Measurements from ENCODE around the gene LAD1.
A peak's percentile ranks its signal among the peaks of the same experiment; 100 is the strongest.

Gene LAD1

DNA sequence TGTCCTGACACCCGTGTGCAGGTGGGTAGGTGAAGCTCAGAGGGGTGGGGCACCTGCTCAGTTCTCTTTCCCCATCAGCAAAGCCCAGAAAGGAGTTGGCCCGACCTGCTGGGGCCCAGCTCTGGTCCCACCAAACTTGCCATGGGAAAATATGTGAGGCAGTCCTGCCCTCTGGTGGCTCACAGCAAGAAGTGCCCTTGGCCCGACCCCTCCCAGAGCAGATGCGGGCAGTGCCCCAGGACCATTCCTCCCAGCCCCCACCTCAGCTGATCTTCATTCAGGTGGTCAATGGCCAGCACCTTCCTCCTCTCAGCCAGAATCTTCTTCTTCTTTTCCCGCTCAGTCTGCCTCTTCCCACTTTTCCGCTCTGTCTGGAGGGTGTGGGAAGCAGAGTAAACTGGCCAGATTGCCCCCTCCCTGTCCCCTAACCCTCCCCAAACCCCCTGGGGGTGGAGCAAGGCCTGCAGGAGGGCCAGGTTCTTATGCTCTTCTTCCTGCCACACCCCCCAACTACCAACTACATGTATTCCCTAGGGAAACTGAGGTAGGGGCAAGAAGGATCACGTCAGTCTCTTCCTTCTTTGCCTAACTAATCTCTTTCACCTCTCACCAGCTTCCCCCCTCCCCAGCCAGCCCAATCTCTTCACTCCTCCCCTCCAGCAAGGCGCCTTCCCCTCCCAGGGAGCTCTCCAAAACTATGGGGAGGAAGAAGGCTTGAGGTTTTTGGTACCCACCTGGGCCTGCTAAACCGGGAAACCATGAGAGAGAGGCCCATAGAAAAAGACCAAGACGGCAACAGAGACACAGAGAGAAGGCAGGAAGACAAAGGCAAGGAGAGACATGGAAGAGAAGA, 37.2 kb downstream of the LAD1 start:
- DNase-seq: peak in 1 of 2 experiments; percentile 24

DNA sequence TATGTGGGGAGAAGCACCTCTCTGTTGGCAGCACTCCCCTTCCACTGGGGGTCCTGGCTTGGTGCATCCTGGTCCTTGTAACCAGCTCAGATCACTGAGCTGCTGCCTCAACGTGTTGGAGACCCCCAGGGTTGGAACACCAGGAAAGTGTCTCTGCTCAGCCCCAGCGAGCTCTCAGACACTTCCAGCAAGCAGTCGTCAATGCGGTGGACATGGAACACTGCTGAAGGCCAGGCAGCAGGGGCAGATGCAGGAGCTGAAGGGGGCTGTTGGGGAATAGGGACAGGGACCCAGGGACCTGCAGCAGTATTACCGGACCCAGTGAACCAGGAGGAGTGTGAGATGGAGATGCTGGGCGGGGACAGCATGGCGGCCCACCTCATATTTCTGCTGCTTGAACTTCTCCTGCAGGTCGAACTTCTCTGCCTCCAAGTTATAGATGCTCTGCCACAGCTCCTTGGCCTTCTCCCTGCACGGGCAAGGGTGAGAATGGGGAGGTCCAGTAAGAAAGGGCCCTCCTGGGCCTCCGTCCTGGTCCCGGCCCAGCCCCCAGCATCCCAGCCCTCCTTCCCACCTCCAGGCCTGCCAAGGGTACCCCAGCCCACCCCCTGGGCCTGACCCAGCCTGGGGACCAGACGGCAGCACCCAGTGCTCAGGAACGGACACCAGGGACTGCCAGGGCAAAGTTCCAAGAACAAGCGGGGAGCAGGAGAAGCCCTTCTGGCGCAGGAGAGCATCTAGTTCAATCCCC, 38.0 kb downstream of the LAD1 start:
- no peak for DNase-seq

DNA sequence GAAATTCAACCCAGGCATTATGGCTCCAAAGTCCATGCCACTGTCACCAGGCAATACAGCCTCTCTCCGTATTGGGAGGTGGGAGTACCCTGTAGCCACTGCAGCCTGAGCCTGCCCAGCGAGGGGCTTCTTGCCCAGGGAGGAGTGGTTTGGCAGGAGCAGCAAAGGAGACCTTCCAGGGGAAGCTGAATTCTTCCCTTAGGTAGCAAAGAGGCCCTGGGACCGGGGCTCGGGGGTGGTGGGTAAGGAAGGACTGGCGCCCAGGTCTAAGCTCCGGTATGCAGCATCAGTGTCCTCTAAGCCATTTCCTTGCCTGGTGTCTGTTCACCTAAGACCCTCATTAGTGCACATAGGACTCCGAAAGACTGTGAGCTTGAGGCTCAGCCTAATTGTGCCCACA, 38.6 kb downstream of the LAD1 start:
- no peak for DNase-seq

DNA sequence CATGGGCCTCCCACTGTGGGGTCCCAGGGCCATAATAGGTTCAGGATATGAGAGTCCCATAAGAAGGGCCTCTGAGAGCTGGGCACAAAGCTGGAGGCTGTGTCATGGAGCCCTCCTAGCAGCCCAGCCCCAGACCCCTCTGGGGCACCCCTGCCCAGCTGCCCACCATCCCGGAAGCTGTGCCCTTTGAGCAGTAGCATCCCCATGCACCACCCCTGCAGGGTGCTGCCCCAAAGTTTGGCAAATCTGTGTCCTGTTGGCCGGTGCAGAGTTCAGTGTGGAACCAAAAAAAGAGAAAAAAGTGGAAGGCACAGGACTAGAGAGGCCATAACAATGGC, 39.3 kb downstream of the LAD1 start:
- no peak for DNase-seq

DNA sequence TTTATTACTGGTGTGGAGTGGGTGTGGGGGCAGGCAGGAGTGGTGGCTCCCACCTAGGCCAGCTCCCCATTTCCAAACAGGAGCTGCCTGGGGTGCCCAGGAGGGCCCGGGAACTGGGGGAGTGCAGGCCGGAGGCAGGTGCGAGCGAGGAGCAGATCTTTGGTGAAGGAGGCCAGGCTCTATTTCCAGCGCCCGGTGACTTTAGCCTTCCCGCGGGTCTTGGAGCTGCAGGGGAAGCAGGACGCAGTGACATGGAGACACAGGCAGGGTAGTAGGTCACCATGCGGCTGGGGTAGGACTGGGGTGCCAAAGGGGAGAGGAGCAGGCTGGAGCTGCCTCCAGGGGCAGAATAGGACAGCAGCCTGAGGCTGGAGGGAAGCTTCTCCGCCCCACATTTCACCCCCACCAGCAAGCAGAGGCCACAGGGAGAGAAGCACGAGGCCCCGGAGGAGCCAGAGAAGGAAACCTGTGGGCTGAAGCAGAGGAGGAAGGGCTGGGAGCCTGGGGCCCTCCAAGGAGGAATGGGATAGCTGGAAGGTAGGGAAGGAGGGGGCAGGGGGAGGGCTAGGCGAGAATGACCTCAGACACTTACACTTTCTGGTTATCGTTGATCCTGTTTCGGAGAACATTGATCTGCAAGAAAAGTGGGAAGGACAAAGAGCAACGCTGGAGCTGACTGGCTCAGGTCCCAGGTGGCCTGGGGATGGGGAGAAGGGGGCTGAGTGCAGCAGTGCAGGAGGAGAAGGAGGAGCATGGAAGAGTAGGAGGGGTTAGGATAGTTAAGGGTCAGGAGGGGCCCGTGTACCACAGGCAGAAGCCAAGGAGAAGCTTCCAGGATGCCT, 39.9 kb downstream of the LAD1 start:
- DNase-seq: no peak

DNA sequence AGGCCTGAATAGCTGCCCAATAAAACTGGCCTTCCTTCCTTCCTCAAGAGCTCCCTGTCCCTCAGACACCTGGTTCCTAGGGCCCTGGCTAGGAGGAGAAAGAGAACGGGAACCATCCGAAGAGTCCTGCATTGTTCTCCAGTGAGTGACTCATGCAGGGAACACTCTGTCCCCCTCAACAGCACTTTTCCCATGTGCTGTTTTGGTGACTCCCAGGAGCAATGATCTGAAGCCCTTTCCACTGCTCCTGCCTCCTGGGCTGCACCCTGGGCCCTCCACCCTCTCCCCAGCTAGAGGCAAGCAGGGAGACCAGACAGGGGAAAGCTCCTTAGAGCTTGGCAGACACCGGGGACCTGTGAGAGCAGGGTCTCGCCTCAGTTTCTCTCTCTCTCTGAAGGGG, 40.5 kb downstream of the LAD1 start:
- DNase-seq: no peak

DNA sequence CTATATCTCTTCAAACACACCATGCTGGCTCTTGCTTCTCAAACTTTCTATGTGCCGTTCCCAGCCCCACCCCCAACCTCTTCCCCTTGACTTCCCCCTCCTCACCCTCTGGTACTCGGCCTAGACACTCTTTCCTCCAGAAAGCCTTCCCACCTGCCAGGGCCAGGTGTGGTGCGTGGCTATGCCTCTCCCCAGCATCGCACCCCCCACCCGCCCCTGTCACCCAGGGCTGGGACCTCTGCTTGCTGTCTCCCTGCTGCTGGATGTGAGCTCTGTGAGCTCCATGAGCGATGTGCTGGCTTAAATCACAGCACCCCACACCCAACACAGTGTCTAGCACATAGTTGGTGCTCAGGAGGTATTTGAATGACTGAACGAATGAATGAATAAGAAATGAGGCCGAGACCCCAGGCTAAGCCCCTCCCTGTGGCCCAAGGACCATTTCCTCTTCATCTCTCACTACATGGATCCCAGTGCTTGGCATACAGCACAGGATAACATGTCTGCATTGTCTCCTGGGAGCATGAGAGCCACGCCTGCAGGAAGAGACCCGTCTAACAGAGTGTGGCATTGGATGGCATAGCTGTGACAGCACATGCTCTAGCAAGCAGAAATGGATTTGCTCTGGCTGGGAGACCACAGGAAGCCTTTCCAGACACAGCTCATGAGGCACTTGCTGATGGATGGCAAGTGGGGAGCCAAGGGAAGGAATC, 41.3 kb downstream of the LAD1 start:
- DNase-seq: no peak

DNA sequence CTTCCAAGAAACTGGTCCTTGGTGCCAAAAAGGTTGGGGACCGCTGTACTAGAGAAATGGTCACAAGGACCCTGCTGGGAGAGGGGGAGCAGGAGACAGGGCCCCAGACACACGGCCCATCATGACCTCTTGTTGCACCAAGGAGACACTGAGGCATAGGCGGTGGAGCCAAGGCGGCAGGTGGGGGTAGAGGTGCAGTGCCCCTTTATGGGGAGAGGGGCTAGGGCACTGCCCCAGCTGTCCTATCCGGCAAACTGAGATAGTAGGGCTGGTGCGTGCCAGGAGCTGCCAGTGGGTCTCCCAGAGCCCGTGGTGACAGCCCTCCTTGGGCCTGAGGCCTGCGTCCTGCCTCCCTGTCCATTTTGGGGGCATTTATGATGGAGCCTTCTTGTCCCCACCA, 41.9 kb downstream of the LAD1 start:
- no peak for DNase-seq

DNA sequence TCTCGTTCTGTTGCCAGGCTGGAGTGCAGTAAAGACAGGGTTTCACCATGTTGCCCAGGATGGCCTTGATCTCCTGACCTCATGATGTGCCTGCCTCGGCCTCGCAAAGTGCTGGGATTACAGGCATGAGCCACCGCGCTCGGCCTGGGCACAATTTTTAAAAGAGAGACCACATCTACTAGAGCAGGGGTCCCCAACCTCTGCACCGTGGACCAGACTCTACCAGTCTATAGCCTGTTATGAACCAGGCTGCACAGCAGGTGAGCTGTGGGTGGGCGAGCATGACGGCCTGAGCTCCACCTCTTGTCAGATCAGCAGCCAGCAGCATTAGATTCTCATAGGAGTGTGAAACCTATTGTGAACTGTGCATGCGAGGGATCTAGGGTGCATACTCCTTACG, 42.4 kb downstream of the LAD1 start:
- DNase-seq: no peak

DNA sequence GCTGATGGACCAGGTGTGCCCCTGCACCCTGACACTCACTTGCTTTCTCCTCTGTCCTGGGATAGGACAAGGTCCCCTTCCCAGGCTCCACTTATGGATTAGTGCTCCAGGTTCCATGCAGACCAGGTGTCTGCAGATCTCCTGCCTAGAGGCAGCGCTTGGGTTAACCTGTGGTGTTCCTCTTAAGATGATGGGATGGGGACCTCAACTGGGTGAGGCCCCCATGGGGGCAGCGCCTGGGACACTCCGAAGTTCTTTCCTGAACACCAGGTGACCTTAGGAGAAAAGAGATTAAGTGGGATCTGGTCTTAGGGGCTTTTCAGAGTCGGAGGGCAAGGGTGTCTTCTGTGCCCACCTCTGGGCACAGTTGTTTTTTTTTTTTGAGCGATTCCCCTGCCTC, 42.9 kb downstream of the LAD1 start:
- no peak for DNase-seq

DNA sequence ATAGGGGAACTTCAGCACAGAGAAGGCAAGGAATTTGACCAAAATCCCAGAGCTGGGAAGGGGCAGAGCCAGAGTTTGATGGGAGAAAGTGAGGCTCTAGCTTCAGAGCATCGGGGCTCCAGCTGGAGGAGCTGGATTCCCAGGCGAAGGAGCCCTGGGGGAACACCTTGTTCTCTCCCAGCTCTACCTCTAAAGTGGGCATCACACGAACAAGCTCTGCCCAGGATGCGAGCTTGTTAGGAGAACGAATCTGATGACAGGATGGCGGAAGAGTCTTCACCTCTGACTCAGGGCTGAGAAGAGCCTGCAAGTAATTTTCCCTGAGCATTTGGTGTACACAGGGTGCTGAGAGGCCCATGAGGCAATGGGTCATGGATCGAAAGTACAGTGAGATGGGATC, 43.7 kb downstream of the LAD1 start:
- no peak for DNase-seq

DNA sequence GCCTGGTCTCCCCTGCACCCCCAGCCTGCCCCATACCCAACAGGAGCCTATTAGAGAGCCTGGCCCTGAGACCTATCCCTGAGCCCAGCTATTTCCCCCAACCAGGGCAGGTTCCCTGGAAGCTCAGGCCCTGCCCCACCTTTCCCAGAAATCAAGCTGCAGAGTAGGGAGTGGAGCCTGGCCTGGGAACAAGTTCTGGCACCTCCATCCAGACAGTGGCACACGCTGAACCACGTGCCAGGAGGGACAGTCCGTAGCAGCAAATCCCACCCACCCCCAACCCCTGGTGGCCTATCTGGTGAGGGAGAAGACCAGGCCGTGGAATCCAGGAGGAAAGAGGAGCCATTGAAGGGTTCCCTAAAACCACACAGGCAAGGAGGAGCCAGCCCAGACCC, 44.2 kb downstream of the LAD1 start:
- DNase-seq: no peak

DNA sequence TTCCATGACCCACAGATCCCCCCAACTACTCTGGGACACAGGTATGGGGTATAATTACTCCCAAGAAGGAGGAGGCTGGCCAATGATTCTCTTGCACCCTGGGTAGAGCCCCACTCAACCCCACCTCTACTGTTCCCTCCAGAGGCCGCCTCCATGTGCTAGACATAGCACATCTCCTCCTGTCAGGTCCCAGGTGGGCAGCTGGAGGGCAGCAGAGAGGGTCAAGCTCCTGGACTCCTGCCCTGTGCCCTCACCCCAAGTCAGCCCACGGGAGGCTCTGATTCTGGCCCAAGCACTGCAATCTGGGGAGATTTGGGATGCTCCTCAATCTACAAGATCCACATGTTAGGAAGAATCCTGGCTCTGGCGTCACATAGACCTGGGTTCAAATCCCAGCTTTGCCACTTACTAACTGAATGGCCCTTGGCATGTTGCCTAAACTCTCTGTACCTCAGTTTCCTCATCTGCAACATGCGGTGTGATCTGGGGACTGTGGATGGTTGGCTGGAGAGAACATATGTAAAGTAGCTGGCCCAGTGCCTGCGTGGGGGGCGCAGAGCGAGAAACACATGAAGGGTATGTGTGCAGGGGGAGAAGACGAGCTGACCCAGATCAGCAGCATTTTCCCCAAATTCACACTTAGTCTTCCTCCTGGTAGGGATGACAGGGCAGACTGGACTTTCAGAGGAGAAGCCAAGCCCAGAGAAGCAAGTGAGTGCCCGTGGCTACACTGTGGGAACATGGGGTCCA, 44.8 kb downstream of the LAD1 start:
- DNase-seq: no peak

DNA sequence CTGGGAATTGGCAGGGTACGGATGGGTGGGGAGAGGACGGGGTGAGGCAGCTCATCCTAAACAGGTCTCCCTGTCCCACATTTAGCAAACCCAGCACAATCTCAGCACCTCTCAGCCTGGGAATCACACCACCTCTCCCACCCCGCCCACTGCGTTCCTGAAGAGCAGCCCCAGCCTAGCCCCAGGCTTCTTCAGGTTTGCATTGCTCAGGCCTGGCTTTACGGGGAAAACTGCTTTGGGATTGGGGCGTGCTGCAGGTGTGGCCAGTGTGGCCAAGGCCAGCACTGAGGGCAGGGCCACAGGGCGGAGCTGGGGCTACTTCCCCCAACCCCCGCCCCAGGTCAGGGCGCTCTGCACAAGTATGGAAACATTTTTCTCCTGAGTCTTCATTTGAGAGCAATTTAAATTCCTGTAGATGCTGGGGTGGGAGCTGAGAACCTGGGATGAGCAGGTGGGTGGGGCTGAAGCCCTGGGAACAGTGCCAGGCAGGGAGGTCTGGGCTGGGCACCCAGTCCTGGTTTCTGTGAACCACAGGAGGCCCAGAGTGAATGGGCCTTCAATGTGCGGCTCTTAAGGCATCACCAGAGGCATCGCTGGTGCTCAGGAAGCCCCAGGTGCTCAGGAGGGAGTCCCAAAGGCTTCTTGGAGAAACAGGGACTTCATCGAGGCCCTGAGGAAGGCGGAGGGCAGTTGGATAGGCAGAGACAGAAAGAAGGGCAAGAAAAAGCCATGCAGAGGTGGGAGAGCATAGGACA, 45.8 kb downstream of the LAD1 start:
- DNase-seq: no peak

DNA sequence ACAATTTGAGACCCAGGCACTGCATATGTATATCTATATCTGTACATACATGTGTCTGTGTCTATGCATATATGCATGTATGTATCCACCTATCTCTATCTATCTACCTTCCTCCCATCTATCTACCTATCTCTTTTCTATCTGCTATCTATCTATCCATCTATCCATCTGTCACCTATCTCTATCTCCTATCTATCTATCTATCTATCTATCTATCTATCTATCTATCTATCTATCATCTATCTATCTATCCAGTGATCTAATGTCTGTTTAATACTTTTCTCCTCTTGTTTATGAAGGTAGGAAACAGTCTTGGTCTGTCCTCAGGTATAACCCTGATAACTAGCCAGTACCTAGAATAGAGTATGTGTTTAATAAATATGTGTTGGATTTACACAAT, 47.5 kb downstream of the LAD1 start:
- DNase-seq: no peak

DNA sequence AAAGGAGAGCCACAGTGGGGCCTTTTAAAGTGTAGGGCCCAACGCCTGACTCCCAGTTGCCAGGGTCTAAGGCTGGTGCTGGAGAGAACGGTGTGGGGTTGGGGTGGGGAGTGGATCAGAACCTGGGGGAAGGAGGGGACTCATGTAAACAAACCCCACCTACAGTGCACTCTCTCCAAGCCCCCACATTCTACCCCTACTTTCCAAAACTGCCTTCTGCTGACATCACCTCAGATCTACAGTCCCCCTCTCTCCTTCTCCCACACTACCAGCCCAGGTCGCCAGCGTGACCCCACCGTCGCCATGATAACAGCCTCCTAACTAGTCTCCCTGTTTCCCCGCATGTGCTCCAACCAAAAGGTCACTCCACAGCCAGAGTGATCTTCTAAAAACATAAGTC, 48.2 kb downstream of the LAD1 start:
- no peak for DNase-seq

DNA sequence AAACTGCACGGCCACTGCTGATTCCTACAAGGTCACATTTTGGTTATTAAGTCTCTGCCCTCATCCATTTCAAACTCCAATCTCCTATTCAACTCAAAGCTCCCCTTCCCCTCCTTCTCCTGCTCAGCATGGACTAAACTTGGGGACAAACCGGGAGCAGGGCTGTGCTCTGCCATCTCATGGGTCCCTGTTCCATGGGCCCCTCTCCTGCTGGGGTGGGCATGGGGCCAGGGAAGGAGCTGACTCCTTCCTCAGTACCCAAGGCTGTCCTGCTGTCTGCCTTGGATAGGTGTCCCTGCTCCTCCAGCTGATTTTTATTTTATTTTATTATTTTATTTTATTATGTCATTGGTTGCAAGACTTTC, 48.8 kb downstream of the LAD1 start:
- no peak for DNase-seq

DNA sequence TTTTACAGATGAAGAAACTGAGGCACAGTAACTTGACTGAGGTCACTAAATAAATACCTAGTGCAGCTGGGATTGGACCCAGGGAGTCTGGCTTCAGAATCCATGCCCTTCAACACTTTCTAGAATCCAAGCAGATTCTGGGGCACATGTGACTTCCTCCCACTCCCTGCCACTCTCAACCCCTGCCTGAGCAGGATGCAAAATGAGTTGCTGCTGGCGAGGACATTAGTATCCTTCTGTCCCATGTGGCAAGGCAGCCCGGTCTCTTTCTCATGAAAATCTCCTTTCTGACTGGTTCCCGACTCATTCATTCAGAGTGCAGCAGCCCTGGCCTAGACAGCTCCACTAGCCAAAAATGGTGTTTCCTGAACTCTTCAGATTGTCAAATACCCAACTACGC, 50.0 kb downstream of the LAD1 start:
- no peak for DNase-seq

DNA sequence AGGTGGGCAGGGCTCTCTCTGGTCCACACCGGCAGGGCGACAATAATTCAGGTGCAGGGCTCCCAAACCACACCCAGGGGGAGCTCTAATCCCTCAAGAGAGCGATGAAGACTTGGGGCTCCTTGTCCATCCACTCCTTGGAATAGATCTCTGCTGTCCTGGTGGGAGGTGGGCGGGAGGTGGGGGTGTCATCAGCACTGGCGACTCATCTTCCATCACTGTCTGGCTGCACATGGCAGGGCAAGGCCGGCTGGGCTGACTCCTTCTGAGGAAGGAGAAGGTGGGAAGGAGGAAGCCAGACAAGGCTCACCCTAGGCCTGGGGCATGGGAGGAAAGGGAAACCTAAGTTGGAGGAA, 50.9 kb downstream of the LAD1 start:
- peak in 1 of 2 experiments; percentile 11 for DNase-seq

DNA sequence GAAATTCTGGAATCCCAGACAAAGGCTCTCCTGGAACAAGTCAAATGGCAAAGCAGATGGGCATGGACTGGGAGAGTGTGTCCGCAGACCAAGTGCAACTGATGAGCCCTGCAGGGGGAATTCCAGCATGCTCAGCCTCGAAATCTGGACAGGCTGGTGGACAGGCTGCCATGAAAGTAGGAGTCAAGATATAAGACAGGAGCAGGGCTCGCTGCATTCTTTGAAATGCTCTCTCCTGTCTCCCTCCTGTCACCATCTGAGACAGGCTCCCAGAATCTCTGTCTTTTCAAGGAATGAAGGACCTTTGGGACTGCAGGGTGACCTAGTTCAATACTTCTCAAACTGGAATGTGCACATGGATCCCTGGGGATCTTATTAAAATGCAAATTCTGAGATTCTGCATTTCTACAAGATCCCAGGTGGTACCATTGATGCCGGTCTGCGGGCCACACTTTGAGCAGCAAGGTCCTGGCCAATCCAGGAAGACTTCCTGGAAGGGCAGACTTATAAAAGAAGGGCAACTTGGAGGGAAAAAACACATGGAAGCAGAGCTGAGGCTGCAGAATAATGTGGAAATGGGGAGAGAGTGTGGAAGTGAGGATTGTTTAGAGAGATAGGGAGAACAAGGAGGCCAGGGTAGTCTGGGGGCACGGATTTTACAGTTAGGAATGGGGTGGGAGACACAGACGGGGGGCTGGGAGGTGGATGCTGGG, 51.5 kb downstream of the LAD1 start:
- no peak for DNase-seq

DNA sequence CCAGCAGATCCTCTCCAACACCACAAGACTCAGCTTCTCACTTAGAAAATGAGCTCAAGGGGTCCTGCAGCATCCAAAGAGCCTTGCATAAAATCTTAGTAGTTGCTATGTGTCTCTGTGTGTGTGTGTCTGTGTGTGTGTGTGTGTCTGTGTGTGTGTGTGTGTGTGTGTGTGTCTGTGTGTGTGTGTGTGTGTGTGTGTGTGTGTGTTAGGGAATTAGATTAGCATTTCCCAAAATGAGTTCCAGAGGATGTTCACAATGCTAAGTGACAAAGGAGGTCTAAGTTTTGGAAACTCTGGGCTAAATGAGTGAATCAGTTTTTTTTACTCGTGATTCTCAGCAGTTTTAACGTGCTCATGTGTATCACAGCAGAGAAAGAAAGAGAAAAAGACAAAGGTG, 52.1 kb downstream of the LAD1 start:
- no peak for DNase-seq

Data from NCI-H1930 (cell line).